A673 (cell line): ENCODE data around the gene NT5C3B.

ENCODE experiments used
- EZH2 ChIP-seq: fragments of 200-600 bp; sonication (generic); IDR thresholded peaks from 2 replicates; pipeline ENCODE4 v1.6.1; 2017; ENCODE audit warnings: borderline replicate concordance, low read depth, mild to moderate bottlenecking, mixed read lengths, antibody characterized with exemption, low read length; ENCODE audit not compliant: poor library complexity, severe bottlenecking
- TF ChIP-seq, protein P1 (sequence below): fragments of 300-800, 200-600 bp; sonication (generic); conservative IDR thresholded peaks from 2 replicates; pipeline ENCODE4 v1.5.1; 2017; ENCODE audit warnings: low read depth, mild to moderate bottlenecking, antibody characterized with exemption, low read length, moderate library complexity, mixed read lengths

DNA sequence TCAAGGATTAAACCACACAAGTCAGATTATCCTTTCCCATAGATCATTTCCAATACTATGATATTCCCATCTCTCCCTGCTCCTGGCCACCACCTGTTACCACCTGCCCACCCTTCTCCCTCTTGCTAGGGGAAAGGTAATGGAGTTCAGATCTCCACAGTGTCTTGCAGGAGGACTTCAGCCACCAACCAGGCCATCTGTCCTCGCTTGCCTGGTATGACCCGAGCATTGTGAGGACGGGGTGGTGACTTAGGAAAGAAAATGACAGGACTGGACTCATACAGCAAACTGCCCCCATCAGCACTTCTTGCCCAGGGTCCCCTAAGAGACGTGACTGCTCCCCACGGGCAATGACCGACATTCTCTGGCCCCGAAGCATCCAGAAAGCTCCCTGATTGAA, 12.5 kb downstream of the NT5C3B start:
- TF ChIP-seq, protein P1, sequence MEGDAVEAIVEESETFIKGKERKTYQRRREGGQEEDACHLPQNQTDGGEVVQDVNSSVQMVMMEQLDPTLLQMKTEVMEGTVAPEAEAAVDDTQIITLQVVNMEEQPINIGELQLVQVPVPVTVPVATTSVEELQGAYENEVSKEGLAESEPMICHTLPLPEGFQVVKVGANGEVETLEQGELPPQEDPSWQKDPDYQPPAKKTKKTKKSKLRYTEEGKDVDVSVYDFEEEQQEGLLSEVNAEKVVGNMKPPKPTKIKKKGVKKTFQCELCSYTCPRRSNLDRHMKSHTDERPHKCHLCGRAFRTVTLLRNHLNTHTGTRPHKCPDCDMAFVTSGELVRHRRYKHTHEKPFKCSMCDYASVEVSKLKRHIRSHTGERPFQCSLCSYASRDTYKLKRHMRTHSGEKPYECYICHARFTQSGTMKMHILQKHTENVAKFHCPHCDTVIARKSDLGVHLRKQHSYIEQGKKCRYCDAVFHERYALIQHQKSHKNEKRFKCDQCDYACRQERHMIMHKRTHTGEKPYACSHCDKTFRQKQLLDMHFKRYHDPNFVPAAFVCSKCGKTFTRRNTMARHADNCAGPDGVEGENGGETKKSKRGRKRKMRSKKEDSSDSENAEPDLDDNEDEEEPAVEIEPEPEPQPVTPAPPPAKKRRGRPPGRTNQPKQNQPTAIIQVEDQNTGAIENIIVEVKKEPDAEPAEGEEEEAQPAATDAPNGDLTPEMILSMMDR = no peak
- no peak for TF ChIP-seq EZH2
